ENCODE measurements around the gene RNU7-1.

DNA sequence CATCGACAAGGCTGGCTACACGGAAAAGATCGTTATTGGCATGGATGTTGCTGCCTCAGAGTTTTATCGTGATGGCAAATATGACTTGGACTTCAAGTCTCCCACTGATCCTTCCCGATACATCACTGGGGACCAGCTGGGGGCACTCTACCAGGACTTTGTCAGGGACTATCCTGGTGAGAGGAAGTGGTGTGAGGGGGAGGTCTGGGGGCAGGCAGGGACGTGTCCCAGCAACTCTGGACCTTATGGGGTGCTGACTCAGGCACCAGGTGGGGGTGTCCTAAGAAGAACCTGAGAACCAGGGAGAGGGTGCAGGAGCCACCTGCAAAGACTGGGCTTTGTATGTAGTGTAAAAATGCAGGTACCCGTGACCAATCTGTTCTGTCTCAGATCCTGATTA lies 24.0 kb upstream of the RNU7-1 start:
- TF ChIP-seq, protein P1, sequence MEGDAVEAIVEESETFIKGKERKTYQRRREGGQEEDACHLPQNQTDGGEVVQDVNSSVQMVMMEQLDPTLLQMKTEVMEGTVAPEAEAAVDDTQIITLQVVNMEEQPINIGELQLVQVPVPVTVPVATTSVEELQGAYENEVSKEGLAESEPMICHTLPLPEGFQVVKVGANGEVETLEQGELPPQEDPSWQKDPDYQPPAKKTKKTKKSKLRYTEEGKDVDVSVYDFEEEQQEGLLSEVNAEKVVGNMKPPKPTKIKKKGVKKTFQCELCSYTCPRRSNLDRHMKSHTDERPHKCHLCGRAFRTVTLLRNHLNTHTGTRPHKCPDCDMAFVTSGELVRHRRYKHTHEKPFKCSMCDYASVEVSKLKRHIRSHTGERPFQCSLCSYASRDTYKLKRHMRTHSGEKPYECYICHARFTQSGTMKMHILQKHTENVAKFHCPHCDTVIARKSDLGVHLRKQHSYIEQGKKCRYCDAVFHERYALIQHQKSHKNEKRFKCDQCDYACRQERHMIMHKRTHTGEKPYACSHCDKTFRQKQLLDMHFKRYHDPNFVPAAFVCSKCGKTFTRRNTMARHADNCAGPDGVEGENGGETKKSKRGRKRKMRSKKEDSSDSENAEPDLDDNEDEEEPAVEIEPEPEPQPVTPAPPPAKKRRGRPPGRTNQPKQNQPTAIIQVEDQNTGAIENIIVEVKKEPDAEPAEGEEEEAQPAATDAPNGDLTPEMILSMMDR (IDR thresholded peaks at IDR 0.05; ENCODE audit: poor library complexity): no peak
- TF ChIP-seq EZH2phosphoT487 (IDR thresholded peaks at IDR 0.05; ENCODE audit: low read depth, severe bottlenecking, unreplicated experiment): no peak

Measured in hepatocyte (in vitro differentiated cells).